Esophagus squamous epithelium (tissue), 4 donors: ENCODE results near the gene THOC1.

ENCODE experiments used
- POLR2A ChIP-seq, 4 donors: fragments of 450-650 bp; IDR thresholded peaks; one replicate each; pipeline ENCODE4 v1.6.1; 2017; ENCODE audit warnings: antibody characterized with exemption in 4 of 4, mild to moderate bottlenecking in 4 of 4, moderate library complexity in 3 of 4
- TF ChIP-seq, protein P1 (sequence below), 6 experiments: fragments of 450-650 bp in 4 of 6; fragments of 200-600 bp in 2 of 6; sonication (generic) in 2 of 6; IDR thresholded peaks; one replicate each; pipeline ENCODE4 v1.5.1; 2016 to 2019; ENCODE audit warnings: antibody characterized with exemption in 6 of 6, mild to moderate bottlenecking in 4 of 6, moderate library complexity in 4 of 6

GRCh38 chr18:293536-293935 is 25.7 kb upstream of the THOC1 start:
- TF ChIP-seq, protein P1, sequence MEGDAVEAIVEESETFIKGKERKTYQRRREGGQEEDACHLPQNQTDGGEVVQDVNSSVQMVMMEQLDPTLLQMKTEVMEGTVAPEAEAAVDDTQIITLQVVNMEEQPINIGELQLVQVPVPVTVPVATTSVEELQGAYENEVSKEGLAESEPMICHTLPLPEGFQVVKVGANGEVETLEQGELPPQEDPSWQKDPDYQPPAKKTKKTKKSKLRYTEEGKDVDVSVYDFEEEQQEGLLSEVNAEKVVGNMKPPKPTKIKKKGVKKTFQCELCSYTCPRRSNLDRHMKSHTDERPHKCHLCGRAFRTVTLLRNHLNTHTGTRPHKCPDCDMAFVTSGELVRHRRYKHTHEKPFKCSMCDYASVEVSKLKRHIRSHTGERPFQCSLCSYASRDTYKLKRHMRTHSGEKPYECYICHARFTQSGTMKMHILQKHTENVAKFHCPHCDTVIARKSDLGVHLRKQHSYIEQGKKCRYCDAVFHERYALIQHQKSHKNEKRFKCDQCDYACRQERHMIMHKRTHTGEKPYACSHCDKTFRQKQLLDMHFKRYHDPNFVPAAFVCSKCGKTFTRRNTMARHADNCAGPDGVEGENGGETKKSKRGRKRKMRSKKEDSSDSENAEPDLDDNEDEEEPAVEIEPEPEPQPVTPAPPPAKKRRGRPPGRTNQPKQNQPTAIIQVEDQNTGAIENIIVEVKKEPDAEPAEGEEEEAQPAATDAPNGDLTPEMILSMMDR (IDR thresholded peaks at IDR 0.05) = no peak
- no peak for TF ChIP-seq POLR2A (IDR thresholded peaks at IDR 0.05)
